ENCODE data around the gene SEC61B. TPM values are rescaled to one million over a fixed set of nuclear protein-coding genes. Genes with fewer than 3 reads are reported as not detected.

The SEC61B gene
- total and polyA plus RNA-seq, 9 of the 15 experiments (the other 6 are each of a cell fraction or from before 2014, with no cell fraction given), result 57.8 to 262 (median 172) TPM

GRCh38 chr9:99210572-99210971 lies 11.5 kb upstream of the SEC61B start:
- DNase-seq (ENCODE audit: extremely low read depth in 1 of 4, low spot score in 3 of 4), result no peak
- intact Hi-C loops (cut with micrococcal nuclease) (no loop called here), in situ Hi-C loops (cut with MboI) (no loop called here)
- ATAC-seq, result no peak
- no TSS peak for BruUV-seq (replicated peaks)
- CTCF ChIA-PET (ENCODE audit: low intra/inter-chr PET ratio), result no interaction called here
- no peak overlapping the region for H3K4me2 ChIP-seq (ENCODE audit: insufficient read depth, low read length)
- H3K27ac ChIP-seq (ENCODE audit: extremely low read depth, low read depth, low read length), result no peak overlapping the region
- no peaks in the 10 kb centered on the region for H3K36me3 ChIP-seq (ENCODE audit: control insufficient read depth, insufficient read depth, low read length)
- no peaks in the 10 kb centered on the region for H3K79me2 ChIP-seq (ENCODE audit: control insufficient read depth, insufficient read depth, low read length)
- H3K9ac ChIP-seq (ENCODE audit: insufficient read depth in 1 of 2, low read depth in 2 of 2, low read length in 2 of 2), result no peak overlapping the region
- no peak for FAIRE-seq
- no peak overlapping the region for H3K4me3 ChIP-seq
- POLR2A ChIA-PET, result interaction anchor here (1.1 to 4.2 kb wide), 2 partner anchors 11 to 600 kb away, joined by 4 to 25 read pairs; partner anchors contain the start of genes ALG2 and SEC61B
- no peaks in the 10 kb centered on the region for H3K9me1 ChIP-seq (ENCODE audit: control insufficient read depth, insufficient read depth, low read length)
- peaks cover 3% of the 10 kb centered on the region for H3K9me3 ChIP-seq (replicated peaks; ENCODE audit: control insufficient read depth, insufficient read depth, low read depth, low read length)
- H3K27me3 ChIP-seq (ENCODE audit: control insufficient read depth in 2 of 2, insufficient read depth in 2 of 2, low read length in 2 of 2), result peaks cover 3% of the 10 kb centered on the region in 2 experiments; a peak in 3 of 5 replicates
- no peaks in the 10 kb centered on the region for H4K20me1 ChIP-seq (replicated peaks; ENCODE audit: control insufficient read depth, insufficient read depth, low read length)
- no peak overlapping the region for H2AFZ ChIP-seq (ENCODE audit: low read depth, low read length)
- H3K4me1 ChIP-seq (replicated peaks in 1 of 2; ENCODE audit: control insufficient read depth in 2 of 2, insufficient read depth in 2 of 2, low read length in 2 of 2), result no peaks in the 10 kb centered on the region
- TF ChIP-seq POU5F1 (IDR thresholded peaks at IDR 0.05; ENCODE audit: borderline replicate concordance, low read depth, low read length, partially characterized antibody), result no peak
- peak; percentile 33 to 38; a peak in 2 of 4 replicates for TF ChIP-seq TRIM24 (IDR thresholded peaks at IDR 0.05)
- TF ChIP-seq ARHGAP35 (IDR thresholded peaks at IDR 0.05; ENCODE audit: partially characterized antibody), result no peak
- TF ChIP-seq CBX8 (IDR thresholded peaks at IDR 0.05; ENCODE audit: borderline replicate concordance, extremely low read depth, low read depth, low read length, poor library complexity, severe bottlenecking), result no peak
- TF ChIP-seq ZBTB8A (IDR thresholded peaks at IDR 0.05; ENCODE audit: partially characterized antibody), result no peak
- TF ChIP-seq ZHX1 (conservative IDR thresholded peaks at IDR 0.05; ENCODE audit: low read length), result no peak
- no peak for TF ChIP-seq ZNF57 (CRISPR knock-in tag; IDR thresholded peaks at IDR 0.05)
- no peak for TF ChIP-seq TEAD2 (tag; IDR thresholded peaks at IDR 0.05)
- TF ChIP-seq TSHZ1 (CRISPR knock-in tag; IDR thresholded peaks at IDR 0.05), result no peak
- no peak for TF ChIP-seq KAT2B (IDR thresholded peaks at IDR 0.05; ENCODE audit: low read depth, low read length)
- TF ChIP-seq ZNF589 (CRISPR knock-in tag; IDR thresholded peaks at IDR 0.05; ENCODE audit: low read depth), result no peak
- TF ChIP-seq TRIM28 (IDR thresholded peaks at IDR 0.05), result peak; percentile 75; the same call in 1 of the 2 replicates
- no peak for TF ChIP-seq CSDE1 (IDR thresholded peaks at IDR 0.05)
- 0 out of 3 replicates have a peak, but pooled peaks of 1 of the 2 experiments have one; percentile 59 for TF ChIP-seq CBX3 (IDR thresholded peaks at IDR 0.05; ENCODE audit: borderline replicate concordance in 1 of 2, low read length in 2 of 2)
- peak; percentile 77 for TF ChIP-seq ZNF280A (IDR thresholded peaks at IDR 0.05; ENCODE audit: low read depth, partially characterized antibody)
- TF ChIP-seq SMAD2 (IDR thresholded peaks at IDR 0.05; ENCODE audit: low read depth, low read length), result no peak
